ENCODE measurements around the gene SOBP.
"Not testable (repeated sequence)": the region's sequence is repeated elsewhere in the genome, so short reads cannot be mapped to it uniquely, and the experiment has no call there.

SOBP gene

DNA sequence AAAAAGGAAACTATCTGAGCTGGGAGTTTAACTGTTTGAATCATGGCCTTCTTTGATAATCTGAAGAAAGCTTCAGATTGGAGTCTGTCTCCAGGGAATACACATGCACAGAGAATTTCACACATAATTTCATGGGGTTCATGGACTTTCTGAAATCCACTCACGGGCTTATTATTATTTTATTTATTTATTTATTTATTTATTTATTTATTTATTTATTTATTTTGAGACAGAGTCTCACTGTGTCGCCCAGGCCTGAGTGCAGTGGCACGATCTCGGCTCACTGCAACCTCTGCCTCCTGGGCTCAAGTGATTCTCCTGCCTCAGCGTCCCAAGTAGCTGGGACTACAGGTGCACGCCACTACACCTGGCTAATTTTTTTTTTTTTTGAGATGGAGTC lies 63.2 kb downstream of the SOBP start:
- not testable (repeated sequence) for DNase-seq

DNA sequence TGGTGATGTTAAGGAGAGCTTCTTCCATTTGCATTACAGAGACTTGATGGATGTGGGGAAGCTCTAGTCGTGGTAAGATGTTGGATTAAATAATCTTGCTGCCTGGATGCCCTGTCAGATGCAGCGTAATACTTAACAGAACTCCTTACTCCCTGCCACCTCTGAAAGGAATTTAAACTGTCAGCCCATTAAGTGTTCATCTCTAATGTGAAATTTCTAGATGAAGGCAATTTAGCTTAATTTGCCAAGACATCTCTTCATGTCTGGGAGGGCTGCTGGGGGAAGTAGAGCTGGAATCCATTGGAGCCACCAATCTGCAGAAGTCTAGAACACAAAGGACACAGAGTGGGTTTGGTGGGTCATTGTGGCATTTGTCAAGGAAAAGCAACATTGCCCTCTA lies 64.4 kb downstream of the SOBP start:
- no peak for DNase-seq

DNA sequence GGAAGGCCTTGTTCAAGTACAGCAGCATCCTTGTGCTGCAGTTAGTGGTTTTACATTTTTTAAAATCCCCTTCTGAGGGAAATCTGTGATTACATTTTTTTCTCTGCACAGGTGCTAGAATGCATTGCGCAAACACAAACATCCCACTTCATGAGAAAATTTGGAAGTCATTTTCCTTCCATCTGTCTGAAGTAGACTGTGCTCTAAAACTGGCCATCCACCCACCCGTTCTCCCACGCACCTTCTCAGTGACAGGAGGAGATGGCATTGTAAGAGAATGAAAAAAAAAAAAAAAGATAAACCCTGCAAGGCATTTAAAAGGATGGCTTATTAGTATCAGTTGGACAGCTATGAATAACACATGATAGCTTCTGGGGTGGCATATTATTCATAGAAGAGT lies 65.0 kb downstream of the SOBP start:
- no peak for DNase-seq

DNA sequence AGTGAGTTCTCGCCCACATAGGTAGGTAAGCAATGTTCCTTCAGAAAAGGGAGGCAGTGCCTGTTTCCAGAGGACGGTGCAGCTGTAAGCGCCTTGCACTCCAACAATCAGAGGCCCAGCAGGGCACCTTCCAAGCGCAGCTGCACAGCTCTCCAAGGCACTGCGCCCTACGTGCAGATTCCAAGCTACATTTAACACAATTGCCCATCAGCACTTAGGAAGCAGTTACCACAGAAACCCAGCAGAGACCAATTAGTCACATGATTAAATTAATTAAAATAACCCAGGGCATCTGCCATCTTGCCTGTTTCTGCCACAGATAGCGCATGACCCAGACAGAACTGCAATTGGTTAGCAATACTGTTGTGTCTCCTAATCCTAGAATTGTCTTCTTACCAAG lies 65.5 kb downstream of the SOBP start:
- DNase-seq: no peak

DNA sequence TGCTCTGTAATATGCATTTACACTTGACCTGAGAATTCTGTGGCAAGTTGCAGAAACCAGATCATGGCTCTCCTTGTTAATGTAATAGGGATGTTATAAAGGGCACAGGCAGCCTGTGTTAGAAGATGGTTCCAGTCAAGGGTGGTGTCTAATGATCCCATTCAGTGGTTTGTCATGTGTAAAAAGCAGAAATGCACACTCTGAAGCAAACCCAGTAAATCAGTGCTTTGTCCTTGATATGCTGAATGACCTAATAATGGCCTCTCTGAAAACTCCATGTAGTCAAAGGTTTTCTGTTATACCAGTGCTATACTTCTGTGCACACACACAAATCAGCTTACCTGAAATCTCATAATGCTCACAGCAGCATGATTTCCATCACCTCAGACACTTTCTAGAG lies 66.2 kb downstream of the SOBP start:
- DNase-seq: no peak

DNA sequence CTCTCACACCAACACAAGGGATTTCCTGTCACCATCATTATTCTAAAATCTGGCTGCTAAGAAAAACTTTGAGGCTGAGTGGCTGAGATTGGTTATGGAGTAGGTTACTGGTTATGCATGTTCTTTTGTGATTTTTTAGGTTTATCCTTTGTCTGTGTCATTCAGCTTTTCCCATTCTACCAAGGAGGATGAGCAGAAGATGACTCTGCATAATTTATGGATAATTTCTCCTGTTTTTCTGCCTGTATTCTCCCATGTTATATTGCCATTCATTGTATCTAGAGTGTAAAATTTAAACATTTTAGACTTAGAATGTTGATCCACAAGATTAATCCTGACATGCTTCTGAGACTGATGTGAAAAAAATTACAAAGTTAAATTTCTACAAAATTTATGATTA lies 67.8 kb downstream of the SOBP start:
- DNase-seq: no peak

DNA sequence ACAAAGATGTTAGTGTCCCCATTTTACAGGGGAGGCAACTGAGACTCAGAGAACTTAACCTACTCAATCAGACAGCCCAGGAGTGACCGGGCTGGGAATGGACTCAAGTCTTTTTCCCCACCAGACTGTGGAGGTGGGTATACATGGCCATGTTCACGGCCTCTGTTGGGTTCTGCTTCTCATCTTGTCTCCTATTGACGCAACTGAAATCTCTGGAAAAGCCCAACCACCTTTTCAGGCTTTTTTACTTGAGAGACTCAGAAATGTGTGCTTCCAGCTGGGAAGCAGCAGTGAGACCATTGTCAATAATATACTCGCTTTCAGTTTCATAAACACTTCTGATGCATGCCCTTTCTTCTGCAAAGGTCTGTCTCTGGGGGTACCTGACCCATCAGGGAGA lies 70.7 kb downstream of the SOBP start:
- no peak for DNase-seq

DNA sequence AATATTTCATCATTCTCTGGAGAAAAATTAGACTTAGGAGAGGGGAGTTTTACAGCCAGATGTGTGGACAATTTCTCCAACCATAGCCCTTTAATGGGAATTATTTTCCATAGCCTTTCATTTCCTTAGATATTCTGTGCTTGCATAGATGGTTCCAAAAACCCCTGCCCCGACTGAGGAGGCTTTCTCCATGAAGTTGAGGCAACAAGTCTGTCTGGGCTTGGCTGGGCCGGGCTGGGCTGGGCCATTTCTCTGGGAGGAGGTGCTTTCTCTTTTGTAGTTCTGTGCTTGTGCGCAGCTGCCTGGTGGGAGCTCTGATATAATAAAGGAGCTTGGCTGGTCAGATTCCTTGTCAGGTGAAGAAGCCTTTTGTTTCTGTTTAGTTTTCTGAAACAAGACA lies 71.4 kb downstream of the SOBP start:
- no peak for DNase-seq

DNA sequence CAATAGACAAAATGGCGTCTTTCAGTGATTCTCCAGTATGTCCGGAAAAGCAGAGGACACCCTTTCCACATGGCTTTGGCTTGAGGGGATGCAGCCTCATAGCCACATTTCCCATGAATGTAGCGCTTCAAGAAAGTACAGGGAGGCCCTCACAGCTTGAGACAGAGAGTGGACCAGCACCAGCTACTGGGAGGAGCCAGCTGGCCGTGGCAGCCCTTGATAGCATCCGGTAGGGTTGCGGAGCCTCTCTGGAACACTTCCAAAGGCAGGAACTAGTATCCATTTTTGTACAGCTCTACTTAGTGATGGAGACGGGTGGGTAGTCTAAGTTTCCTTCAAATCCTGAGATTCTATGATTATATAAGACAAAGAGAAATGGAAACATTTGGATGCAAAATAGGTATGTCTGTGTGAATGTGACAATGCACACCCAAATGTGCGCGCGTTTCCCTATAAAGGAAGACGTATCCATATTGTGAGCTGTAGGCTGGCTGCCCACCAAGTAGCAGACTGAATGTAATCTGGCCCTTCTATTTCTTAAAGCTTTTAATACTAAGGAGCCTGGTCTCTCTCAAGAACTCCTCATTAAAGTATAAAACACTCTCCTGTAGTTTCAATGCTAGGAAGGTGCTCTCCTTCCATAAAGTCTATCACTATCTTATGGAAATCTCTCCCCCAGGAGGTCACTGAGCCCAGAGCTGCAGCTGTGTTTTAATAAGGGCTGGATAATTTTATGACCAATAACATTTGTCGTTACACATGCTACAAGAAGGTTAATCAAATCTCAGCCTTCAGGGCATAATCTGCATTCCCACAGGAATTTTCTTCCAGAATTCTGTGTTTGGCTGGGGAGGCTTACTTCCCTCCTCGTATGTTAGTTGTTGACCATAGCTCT lies 74.0 kb downstream of the SOBP start:
- DNase-seq: no peak

DNA sequence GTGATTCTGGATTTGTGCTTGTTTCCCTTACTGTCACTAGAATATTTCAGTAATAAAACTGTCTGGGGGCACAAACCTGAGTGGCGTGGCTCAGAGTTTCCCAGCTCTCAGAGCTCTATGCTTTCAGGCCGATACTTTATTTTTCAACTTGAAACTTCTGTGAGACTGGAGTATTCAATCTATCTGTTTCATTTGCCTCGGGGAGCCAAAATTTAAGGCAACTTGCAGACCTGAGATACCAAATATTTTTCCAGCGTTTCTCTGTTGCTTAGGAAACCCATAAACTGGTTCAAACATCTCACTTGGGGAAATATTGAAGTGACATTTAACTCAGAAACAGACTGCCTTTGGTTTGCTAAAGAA lies 74.7 kb downstream of the SOBP start:
- DNase-seq: no peak

DNA sequence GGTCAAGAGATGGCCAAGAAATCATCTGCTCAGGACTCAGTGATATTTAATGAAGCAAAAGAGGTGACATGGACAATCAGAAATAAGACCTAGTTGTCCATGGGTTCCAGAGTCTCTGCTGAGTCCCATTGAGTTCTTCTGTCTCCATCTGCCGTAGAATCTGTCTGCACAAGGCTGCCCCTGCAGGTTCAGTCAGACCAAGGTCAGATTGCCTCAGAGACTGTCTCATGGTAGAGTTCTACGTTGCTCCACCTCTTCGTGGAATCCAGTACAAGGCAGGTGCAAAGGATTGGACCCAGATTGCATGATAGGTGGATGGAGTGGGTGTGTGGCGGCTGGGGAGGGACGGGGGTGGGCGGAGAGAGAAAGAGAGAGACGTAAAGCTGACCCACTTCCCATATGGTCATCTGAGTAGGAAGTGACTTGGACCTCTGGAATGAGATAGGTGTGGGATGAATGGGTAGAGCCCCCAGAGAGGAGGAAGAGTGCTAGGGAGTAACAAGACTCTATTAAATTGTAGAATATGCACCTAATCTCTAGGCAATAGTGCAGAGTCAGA lies 75.3 kb downstream of the SOBP start:
- no peak for DNase-seq

DNA sequence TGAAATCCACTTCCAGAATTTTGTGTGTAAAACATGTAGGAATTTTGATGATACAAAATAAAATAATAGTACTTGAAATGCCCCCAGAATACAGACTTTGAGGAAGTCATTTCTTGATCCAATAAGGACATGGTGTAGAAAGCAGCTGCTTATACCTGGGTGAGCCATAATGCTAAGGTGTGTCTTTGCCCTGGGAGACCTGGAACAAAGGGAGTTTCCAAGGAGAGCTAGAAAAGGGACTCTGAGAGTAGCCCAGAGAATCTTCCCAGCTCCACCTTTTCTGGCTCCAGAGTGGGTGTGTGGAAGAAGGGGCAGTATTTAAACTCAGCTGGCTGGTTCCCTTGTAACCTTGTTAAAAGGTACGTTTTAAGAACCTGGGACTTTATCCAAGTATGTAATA lies 77.7 kb downstream of the SOBP start:
- DNase-seq: no peak

DNA sequence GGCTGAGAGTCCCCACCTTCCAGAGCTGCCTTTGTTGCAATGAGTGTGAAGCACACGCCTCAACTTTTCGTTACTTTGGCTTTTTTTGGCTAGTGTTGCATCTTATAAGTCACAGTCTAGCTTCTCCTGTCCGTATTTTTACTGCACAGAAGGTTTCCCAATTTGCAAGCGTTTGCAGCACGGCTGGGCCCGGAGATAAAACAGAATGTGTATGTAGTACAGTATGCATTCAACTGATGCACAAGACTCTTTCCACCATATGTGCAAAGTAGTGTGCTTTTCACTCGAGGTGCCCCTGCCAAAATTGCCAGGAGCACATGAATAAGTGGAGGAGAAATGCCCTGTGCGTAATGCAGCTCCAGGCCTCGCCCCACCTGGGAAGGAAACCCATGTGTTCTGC lies 79.6 kb downstream of the SOBP start:
- no peak for DNase-seq

DNA sequence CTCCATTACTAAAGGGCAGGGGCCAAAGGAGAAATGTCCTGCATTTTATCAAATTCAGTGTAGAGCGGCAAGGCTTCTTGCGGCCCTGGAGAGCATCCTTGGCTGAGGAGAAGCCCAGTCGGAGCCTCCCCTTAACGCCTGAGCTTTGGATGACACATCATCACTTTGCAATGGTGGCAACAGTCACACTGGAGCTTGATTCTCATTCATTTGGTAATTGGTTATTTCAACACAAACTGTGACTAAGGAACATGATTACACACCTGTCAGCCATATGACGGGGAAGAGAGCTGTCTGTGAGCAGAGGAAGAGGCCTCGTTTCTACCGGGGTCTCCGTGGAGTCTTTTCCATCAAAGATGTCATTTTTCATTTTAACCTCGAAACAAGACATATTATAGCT lies 81.4 kb downstream of the SOBP start:
- no peak for DNase-seq

DNA sequence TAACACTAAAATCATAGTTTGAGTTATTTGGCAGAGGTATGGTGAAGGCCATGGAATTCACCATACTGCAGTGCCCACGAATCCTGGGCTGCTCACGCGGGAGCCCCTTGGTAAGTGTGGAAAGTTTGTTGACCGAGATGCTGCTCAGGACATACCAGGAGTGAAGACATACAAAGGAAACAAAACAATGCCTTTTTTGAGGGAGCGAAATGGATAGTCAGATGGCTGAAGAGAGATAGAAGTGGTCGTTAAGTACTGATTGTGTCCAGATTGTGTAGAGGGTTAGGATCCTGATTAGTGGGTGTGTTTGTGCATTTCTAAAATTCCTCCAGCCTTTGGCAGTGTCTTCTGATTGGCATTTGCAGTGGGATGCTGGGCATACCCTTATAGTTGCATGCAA lies 83.0 kb downstream of the SOBP start:
- DNase-seq: no peak

DNA sequence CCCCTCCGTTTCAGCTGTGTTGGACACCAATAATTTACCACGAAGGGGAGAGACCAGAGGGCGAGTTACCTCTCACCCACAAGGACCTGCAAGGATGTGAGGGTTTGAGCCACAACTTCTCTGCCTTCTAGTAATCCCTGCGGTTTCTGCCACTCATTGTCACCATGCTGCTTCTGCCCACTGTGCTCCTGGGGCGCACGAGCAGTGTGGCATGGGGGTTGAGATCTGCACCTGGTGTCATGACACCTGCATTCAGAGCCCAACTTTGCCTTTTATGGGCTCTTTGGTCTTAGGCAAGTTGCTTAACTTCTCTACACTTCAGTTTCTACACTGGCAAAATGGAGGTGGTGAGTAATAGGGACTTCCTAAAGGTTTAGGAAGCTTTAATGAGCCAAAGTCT lies 84.9 kb downstream of the SOBP start:
- DNase-seq: no peak

DNA sequence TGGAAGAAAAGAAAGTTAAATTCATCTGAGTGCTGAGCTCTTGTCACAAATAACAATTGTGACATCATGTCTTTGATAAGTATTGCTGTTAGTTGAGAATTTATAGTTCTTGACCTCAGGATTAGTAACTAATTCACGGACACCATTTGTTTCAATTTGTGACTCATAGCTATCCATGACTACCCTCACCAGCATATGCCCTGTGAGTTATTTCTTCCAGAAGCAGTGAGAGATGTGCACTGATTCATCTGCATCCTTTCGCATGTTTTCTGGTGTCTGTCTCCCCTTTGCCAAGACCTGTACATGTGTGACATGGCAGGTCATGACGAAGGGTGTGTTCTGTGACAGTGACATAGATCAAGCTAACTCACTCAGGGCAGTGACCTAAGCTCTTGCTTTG lies 86.9 kb downstream of the SOBP start:
- no peak for DNase-seq

DNA sequence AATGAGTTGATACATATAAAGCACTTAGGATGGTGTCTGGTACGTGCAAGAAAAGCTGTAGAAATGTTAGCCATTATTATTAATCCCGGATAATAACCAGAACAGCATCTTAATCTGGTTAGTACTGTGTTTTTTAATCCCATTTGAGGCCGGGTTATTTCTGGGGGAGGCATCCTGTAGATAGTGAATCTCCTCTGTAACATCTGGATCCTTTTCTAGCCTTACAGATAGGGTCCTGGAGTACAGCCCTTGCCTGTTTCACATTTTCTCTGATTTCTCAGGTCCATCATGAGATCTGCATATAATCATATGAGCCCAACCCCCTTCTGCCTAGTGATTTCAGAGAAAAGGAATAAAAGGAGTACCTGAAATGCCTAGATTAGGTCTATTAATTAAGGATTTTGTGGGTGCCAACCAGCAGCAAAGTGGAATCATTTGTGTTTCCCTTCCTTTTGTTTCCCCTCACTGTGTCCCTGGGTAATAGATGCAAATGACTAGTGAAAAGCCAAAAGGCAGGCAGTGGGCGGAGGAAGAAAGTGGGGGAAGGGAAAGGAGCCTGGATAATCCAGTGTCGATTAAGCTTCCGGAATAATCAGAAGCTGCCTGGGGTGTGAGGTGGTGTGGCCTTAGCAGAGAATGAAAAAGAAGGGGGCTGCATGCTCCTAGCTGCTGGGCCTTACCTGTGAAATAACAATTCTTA lies 88.9 kb downstream of the SOBP start:
- no peak for DNase-seq

DNA sequence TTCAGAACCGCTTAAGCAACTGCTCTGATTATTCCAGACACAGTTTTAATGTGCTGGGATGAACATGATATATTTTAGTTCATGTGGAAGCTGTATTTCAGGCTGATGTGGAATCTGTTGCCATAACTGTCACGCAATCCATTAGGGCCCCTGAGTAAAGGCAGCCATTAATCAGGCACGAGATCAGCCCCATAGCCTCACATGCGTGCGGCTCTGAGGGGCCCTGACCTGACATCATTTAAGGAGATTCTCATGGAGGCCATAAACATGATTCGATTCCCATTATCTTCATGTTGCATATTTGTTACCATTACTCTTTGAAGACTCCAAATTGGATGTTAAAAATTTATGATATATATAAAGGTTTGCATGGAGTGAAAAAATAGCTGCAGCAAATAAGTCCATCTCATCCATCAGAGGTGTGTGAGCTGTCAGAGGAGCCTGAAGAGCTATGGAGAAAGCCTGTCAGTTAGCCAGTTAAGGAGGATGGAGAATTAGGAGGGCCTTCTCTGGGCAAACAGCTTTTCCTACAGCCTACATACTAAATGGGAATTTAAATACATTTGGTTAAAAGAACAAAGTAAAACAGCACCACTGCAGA lies 89.6 kb downstream of the SOBP start:
- DNase-seq: no peak

DNA sequence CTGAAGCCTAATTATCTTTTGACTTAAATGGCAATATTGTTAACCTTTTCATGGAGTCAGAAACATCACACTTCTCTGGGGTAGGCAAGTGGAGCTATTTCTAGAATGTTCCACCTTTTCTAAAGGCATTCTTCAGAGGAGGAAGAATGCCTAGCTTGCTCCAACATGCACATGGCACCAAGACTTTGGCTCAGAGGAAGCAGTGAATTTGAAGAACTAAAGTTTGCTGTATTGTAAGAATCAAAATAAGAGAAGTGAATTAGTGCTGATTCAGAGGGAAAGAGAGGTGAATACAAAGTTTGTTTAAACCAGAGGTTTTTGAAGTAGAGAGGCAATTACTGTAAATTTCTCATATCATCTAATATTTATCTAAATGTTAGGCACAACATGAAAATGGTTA lies 92.2 kb downstream of the SOBP start:
- DNase-seq: no peak

DNA sequence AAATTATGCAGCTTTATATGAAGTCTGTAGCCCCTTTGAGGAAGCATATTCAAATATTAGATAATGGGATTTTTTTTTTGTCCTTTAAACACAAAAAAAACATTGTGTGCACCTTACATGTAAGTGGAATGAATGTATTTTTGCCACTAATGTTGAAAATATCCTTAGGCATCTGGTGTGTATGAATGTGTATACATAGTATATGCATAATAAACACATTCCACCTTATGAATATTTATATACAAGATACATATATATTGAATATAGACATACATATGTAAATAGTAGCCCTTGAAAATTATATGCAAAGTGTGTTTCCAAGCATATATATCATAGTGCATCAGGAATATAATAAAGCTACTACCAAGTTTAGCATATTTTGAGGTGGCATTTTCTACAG lies 94.8 kb downstream of the SOBP start:
- no peak for DNase-seq

DNA sequence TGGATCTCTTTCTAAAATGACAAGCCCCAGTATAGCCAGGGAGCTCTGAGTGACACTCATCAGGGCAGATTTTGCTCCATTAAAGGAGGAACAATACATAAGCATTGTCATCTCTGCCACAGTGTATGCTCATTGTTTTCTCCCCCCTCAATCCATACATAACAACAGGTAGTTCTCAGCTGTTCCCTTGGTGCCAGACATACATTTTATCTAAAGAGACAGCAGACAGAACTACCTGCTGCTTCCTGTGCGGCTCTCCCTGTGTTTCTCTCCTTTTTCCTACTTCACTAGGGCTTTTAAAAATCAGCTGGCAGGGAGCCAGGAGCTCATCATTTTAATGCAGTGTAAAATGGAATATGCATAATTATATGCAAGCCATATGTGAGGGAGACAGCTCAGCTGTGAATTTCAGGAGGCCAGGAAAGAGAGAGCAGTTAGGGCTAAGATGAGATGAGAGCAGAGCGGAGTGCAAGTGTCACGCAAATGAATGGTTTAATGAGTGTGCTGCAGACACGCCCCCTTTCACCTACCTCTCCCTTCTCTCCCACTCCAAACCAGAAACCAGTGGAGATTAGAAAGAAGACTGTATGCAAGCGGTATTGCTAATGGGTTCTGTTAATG lies 96.0 kb downstream of the SOBP start:
- DNase-seq: no peak

DNA sequence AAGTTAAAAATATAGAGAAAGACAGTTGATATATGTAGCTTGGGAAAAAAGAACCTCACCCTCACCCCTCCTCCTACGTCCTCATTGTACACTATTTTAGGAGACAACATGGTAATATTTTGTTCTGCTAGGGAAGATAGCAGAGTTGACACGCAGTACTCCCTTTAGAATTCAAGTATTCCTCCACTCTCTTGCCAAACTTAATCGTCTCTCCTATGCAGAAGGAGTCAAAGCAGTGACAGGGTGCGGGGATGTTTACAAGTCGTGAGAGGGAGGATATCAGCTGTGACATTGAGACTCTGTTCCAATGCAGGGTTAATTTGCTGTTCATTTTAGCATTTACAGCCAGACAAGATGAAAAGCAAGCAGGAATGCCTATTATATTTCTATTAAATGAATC lies 97.5 kb downstream of the SOBP start:
- no peak for DNase-seq

DNA sequence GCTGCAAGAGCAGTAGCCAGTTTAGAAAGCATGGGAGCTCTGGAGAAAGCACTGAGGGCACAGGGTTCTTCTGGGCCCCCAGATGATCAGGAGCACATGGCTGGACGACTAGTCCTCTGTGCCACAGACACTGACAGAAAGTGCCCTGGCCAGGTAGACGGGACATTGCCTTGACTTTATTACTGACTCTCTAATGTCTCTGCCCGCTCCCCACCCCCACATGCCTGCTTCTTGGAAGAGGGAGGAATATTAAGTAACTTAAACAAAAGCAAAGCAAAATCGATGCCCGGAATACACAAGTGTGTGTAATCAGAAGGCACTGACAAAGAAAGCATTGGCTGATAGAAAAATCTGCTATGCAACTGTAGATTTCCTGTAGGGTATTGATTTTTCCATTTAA lies 99.3 kb downstream of the SOBP start:
- no peak for DNase-seq
